ENCODE results near the gene AGAP4.
"Not testable (repeated sequence)": the region's sequence is repeated elsewhere in the genome, so short reads cannot be mapped to it uniquely, and the experiment has no call there.

The AGAP4 gene

DNA sequence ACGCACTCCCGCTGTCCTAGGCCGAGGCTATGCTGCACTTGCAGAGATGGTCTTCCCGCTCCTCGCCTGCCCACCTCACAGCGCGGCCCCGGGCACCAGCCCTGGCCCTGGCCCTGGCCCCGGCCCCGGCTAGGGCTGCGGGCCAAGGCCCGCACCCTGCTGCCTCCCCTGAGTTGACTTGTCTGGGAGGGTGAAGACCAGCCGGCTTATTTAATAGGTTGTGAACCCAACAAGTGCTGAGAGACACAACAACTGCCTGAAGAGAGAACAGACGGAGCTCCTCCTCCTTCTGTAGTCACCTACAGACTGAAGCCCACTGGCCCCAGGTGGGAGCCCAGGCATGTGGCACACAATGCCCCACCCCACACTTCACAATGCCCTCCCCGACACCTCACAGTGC, at the start of gene AGAP4:
Gene AGAP4, minus strand, starts transcription at position 101 of the 400 bp plus-strand sequence. CDS start 153 bp downstream, outside the sequence.
- DNase-seq (ENCODE audit: low read depth in 2 of 2), result not testable (repeated sequence)

DNA sequence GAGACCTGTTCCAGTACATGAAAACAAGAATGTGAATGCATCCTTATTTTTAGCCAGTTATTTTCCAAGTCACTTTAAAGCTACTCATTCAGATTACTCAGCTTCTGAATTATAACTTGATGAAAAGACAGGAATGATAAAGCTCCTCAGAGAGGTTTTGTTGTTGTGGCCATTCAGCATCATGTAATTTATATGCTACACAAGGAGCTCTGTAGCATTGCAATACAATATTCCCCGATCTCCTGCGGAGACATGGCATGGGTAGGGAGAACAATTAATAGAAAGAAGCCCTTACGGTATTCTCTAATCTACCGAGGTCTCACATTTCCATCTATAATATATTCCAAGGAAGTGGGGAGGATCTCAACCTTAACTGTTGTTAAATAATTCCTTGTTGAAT, 43.4 kb upstream of the AGAP4 start:
- not testable (repeated sequence) for DNase-seq (ENCODE audit: low read depth in 2 of 2)

DNA sequence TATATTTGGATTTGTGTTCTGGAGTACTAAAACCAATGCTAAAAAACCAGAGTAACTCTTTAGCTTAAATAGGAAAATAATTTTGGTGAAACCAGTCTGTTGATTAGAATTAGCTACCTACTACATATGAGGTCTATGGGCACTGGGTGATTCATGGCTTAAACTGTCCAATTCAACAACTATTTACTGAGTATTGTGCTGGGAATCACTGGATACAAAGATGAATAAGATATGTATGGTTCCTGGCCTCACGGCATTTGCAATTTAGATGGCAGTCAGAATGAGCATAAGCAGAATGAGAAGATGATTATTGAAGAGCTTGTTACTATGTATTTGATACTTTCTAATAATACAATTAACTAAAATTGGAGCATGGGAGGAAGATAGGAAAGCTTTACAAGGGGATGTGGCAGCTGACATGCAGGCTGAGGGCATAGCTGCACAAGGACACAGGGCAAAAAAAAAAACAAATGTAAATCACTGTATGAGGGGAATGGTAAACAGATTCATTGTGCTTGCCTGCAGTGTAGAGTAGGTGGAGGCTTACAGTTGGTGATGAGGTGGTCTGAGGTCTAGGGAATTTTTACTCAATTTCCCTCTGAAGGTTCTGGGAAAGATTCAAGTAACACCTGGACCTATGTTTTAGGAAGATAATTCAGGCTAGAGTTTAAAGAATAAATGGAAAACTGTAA, 42.4 kb upstream of the AGAP4 start:
- not testable (repeated sequence) for DNase-seq (ENCODE audit: low read depth in 2 of 2)

DNA sequence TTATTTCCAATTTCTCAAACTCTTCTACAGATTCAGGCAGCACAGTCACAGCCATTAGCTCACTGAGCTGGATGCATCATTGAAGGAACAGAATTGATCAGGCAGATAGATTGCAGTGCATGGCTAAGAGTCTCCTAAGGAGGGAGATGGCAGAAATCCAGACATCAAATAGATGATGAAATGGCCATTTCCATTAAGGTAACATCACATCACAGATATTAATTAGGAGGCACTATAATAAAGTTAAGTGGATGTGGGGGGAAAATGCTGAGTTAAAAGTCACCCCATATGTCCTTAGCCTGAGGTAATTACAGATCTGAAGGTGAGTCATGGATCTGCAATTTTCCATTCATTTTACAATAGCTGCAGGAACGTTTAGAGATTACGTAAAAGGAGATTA, 35.6 kb upstream of the AGAP4 start:
- not testable (repeated sequence) for DNase-seq (ENCODE audit: low read depth in 2 of 2)

DNA sequence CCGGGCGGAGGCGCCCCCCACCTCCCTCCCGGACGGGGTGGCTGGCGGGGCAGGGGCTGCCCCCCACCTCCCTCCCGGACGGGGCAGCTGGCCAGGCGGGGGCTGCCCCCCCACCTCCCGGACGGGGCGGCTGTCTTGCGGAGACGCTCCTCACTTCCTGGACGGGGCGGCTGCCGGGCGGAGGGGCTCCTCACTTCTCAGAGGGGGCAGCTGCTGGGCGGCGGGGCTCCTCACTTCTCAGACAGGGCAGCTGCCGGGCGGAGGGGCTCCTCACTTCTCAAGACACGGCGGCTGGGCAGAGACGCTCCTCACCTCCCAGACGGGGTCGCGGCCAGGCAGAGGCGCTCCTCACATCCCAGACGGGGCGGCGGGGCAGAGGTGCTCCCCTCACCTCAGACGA, 18.1 kb upstream of the AGAP4 start:
- DNase-seq (ENCODE audit: low read depth in 2 of 2), result not testable (repeated sequence)

DNA sequence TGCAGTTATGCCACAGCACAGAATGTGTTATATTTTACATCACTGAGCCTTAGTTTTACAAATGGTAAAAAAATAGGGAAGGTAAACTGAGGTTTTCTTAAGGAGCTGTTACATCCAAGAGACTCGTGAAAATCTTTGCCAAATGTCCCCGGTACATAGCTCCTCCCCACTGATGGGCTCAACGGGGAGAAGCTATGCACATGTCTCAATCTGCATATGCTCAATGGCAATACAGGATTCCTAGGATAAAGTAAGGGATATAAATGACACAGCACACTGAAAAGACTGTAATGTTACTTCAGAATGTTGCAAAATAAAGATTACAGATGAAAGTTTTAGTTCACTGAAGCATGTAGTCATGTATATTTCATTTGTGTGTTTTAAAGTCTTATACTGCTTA, 17.0 kb upstream of the AGAP4 start:
- DNase-seq (ENCODE audit: low read depth in 2 of 2), result not testable (repeated sequence)

DNA sequence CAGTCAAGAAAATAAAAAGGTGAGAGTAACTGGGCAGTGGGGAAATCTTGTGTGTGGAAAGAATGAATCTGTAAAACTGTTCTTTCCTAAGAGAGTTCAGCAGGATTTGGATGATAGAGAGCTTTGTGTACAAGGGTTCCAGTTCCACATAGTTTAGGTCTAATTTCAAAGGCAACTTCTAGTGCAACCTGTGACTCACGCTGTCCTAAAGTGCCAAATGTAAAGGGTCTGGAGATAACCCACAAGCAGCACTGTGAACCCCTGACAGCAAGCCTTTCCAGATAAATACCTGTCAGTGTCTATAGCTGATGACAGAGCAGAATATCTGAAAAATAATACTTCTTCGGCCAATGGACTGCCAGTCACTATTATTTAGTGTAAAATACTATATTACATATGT, 16.3 kb upstream of the AGAP4 start:
- DNase-seq (ENCODE audit: low read depth in 2 of 2), result not testable (repeated sequence)

DNA sequence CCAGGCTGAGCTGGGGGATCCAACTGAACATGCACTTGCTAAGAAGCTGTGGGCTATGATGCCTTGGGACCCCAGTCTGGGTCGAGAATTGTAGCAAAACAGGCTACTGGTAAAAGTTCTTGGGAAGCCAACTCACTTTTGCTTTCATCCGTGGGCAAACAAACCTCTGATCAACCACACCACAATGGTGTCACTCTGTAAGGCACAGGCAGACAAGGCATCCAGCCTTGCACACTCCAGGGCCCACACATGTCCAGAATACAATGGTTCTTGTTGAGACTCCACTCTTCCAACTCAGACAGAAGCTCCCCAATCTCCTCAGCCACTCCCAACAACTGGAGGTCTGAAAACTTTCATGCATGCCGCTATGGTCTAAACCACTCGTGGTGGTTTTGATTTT, 10.6 kb upstream of the AGAP4 start:
- not testable (repeated sequence) for DNase-seq (ENCODE audit: low read depth in 2 of 2)

DNA sequence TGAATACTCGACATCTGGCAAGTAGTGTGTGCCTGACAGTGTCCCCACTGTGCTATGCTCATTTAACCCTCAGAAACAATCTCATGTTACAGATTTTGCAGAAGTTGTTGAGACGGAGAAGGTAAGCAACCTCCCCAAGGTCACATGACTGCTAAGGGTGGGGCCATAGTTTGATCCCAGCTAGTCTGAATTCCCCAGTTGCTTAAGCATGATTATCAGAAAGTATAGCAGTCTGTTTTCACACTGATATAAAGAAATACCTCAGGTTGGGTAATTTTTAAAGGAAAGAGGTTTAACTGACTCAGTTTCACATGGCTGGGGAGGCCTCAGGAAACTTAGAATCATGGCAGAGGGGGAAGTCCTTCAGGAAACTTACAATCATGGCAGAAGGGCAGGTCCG, 1.2 kb upstream of the AGAP4 start:
- DNase-seq (ENCODE audit: low read depth in 2 of 2), result not testable (repeated sequence)

DNA sequence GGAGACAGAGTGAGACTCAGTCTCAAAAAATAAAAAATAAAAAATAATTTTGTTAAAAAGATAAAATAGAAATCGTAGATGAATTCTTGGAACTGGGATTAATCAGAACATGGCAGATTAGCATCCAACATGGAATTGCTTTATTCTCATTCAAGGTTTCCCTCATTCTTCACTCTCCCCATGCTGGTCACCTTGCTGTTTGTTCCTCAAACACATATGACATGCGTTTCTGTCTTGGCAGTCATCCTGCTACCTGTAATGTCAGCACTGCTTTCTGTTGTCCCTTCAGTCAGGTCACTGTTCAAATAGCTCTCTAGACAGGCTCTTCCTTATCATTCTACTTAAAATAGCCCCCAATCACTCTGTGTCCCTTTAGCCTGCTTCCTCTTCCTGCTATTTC, 24.4 kb downstream of the AGAP4 start:
- not testable (repeated sequence) for DNase-seq (ENCODE audit: low read depth in 2 of 2)

DNA sequence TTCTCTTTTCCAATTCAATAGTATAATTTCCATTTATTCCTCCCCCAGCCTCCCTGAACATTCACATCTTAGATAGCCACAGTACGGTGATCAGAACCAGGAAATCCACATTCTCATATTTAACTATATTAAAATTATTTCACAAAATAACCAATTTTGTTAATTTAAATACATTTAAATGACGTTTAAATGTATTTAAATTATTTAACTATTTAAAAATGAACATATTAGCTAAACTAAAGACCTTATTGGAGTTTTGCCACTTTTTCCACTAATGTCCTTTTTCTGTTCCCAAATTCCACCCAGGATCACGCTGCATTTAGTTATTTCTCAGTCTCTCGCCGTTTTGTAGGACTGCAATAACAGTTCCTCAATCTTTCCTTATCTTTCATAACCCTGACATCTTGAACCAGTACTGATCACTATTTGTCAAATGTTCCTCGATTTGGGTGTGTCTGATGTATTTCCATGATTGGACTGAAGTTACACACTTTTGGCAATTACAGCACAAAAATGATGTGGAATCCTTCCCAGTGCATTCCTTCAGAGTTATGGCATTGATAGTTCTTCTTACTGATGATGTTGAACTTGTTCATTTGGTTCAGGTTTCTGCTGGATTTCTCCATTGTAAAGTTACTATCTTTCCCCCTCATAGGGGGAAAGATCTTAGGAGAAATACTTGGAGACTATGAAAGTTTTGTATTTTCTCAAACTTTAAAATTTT, 27.0 kb downstream of the AGAP4 start:
- DNase-seq (ENCODE audit: low read depth in 2 of 2), result not testable (repeated sequence)

DNA sequence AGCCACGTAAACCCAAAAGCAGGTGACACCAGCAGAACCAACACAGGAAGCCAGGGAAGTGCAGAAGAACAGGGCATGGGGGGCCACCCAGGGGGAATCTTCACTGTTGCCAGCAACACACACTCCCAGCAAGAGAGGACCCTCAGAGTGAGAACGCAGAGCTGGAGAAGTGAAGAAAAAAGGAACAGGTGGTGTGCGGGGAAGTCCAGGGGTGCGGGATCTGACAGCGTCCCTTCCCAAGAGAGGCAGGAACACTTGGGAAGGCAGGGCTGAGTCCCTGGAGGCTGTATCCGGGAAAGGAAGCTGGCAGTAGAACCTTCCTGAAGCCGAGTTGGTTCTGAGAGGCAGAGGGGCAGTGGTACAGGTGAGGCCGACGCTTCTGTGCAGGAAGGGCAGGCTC, 27.7 kb downstream of the AGAP4 start:
- no peak for DNase-seq (ENCODE audit: low read depth in 2 of 2)

DNA sequence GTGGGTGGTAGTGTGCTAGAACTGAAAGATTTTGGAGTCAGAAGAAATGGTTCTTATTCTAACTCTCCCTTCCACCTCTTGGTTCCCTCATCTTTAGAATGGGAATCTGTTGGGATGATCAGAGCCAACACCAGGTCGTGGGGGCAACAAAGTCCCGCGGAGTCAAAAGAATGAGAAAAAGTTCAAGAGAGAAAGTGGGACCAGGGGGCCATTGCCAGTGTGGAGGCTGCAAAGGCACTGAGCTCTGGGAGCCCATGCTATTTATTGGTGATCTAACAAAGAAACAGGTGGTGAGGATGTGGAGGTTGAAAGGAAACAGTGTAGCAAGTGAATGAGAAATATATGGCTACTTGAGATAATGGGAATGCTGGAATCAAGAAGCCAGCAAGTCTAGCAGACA, 29.4 kb downstream of the AGAP4 start:
- DNase-seq (ENCODE audit: low read depth in 2 of 2), result no peak

DNA sequence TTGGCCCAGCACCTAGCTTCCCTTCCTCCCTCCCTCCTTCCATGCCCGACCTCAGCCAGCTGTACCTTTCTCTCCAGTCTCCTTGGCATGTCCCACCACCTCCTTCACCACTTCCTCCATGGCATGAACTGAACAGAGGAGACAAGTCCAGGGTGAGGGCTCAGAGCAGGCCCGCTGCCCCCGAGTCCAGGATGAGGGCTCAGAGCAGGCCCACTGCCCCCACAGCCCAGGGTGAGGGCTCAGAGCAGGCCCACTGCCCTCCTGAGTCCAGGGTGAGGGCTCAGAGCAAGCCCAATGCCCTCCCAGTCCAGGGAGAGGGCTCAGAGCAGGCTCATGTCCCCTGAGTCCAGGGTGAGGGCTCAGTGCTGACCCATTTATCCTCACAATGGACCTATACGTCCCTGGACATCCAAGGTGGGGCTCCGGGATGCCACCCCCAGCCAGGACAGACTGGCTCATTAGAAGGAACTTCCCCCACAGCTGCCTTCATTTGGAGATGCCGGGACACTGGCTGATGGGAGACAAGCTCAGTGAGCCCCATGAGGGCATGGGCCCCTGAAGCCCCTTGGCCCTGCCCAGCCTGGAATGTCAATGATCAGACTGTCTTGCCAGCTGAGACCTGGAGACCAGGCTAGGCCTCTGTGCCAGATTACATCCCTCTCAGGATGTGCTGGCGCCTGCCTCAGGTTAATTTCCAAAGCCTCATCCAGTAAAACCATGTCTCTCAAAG, 30.0 kb downstream of the AGAP4 start:
- DNase-seq (ENCODE audit: low read depth in 2 of 2), result no peak

DNA sequence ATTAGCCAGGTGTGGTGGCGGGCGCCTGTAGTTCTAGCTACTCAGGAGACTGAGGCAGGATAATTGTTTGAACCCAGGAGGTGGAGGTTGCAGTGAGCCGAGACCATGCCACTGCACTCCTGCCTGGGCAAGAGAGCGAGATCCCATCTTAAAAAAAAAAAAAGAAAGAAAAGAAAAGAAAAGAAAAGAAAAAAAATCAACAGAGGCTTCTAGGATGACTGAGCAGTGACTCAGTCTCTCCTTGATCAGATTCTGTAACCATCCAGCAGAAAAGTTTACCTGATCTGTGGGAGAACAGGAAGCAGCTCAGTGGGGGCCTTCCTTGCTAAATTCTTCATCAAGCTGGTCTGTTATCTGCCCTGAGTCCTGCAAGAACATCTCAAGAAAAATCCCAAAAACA, 33.2 kb downstream of the AGAP4 start:
- DNase-seq (ENCODE audit: low read depth in 2 of 2), result not testable (repeated sequence)

DNA sequence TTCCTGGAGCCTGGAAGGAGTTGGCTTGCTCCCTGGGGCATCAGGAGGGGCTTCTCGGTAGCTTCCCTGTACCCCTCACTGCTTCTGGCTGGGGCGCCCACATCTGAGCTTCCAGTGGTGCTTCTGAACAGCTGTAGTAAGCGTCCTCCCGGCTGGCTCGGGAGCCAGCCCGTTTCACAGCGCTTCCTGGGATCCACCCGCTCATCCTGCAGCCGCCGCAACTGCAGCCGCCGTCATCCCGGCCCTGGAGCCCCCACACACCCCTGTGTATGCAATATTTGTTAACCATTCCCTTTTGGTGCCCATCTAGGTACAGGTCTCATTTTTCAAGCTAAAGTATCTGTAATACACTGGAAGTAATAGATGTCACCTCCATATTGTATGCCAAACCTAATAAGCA, 34.3 kb downstream of the AGAP4 start:
- not testable (repeated sequence) for DNase-seq (ENCODE audit: low read depth in 2 of 2)

DNA sequence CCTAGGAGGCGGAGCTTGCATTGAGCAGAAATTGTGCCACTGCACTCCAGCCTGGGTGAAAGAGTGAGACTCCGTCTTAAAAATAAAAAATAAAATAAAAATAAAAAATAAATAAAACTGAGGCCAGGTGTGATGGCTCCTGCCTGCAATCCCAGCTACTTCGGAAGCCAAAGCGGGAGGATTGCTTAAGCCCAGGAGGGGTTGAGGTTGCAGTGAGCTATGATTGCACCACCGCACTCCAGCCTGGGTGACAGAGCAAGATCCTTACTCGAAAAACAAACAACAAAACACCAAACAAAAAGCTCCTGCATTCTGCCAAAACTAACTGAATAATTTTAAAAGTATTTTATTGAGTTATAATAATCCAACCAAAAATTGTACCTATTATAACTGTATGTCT, 36.2 kb downstream of the AGAP4 start:
- no peak for DNase-seq (ENCODE audit: low read depth in 2 of 2)

DNA sequence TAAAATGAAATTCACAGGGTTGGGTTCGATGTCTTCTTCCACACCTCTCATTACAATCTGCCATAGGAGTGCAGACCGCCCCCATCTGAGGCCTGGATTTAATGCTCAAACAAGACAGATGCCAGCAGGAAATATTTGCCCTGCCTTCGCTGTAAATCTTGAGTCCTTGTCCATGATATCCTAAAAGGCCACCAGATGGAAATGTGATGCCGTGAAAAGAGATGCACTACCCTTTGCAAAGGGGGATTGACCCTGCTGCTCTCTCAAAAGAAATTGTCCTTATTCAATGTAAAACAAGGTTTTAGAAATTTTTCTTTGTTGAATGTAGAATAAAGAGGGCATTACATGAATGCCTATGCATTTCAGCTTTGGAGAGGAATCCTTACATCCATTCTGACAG, 37.5 kb downstream of the AGAP4 start:
- no peak for DNase-seq (ENCODE audit: low read depth in 2 of 2)

DNA sequence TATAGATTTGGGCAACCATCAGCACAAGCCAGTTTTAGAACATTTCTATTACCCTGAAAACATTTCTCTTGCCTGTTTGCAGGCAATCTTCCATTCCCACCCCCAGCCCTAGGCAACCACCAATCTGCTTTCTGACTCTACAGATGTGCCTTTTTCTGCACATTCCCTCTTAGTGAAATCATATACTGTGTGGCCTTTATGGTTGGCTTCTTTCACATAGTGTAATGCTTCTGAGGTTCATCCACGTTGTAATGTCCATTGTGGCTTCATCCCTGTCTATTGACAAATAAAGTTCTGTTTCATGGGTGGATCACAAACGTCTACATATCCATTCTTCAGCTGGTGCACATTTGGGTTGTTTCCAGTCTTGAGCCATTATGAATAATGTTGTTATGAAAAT, 42.3 kb downstream of the AGAP4 start:
- not testable (repeated sequence) for DNase-seq (ENCODE audit: low read depth in 2 of 2)

DNA sequence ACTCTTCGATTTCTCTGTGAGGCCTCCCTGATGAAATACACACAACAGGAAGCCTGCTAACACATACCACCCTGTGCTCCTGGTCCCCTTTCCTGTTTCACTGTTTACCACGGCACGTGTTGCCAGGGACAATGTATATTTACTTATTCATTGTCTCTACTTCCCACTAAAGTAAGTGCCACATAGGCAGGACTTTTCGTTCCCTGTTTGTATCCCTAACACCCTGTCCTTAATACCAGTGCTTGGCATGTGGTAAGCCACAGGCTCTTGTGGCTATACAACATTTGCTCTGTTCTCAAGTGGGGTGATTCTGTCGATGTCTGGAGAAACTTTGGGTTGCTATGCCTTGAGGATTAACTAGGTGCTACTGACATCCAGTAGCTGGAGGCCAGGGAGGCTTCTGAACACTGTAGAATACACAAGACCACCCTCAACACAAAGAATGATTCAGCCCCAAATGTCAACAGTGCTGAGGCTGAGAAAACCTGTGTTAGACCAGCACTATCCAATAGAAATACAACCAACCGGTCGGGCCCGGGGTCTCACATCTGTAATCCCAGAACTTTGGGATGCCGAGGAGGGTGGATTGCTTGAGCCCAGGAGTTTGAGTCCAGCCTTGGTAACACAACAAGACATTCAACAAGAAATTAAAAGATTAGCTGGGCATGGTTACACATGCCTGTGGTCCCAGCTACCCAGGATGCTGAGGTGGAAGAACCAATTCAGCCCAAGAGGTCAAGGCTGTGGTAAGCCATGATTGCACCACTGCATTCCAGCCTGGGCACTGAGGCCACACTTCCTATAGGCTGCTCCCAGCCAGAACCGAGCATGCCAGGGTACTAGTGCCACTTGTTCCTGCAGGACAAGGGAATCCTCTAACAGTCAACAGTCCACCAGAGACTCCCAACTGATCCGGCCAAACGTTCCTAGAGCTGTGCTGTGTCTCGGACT, 44.0 kb downstream of the AGAP4 start:
- not testable (repeated sequence) for DNase-seq (ENCODE audit: low read depth in 2 of 2)

DNA sequence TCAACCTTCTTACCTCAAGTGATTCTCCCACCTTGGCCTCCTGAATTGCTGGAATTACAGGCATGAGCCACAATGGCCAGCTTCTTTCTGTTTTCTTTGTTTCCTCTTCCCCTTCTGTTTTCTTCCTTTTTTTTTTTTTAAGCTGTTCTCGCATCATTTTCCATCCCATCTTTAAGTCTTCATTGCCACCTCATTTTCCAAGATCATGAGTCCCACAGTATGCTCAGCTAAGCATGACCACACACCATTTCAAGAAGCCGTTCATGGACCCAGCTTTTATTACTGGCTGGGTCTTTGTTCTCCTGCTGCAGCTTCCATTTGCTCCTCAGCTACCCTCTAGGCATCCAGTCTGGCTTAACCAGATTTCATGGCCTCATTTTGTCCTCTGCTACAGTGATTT, 52.5 kb downstream of the AGAP4 start:
- DNase-seq (ENCODE audit: low read depth in 2 of 2), result not testable (repeated sequence)

Data from activated CD8-positive, alpha-beta memory T cell treated with anti-CD3 and anti-CD28 coated beads for 4 hours (primary cell).